ENCODE data around the gene PPM1H.

DNA sequence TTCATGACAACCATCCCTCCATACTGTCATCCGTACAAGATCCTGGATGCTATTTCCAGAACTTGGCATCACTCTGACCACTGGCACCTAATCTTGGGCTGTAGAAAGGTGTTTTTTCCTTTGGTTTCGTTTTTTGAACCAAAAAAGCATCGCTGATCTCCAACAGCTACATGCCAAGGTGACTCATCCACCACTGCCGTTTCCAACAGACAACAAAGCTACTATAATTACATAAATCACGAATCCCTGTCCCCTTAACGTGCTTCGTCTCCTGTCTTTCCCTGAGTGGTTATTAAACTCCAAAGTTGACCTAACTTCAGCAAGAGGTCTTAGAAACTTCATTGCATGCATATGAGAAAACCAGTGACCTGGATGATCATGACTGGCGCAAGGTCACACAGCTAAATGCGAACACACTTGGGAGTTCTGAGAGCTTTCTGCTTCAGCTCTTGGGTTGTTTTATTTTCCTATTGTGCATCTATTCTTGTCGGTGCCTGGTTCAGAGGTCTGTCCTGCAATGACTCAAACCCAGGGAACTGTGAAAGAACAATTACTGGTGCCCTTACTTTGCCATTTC, 99.9 kb downstream of the PPM1H start:
- TF ChIP-seq ZNF792 (tag by site-specific recombination; IDR thresholded peaks at IDR 0.05) (no peak), ZNF214 (tag by site-specific recombination; IDR thresholded peaks at IDR 0.05; ENCODE audit: borderline replicate concordance) (no peak), ZNF140 (tag by site-specific recombination; IDR thresholded peaks at IDR 0.05) (no peak), ZNF549 (tag by site-specific recombination; IDR thresholded peaks at IDR 0.05) (no peak), ZNF670 (tag by site-specific recombination; IDR thresholded peaks at IDR 0.05; ENCODE audit: low read depth) (no peak), ZNF837 (tag by site-specific recombination; IDR thresholded peaks at IDR 0.05) (no peak), YY1 (tag by site-specific recombination; IDR thresholded peaks at IDR 0.05) (no peak), ZBTB17 (tag by site-specific recombination; IDR thresholded peaks at IDR 0.05) (no peak), ZNF155 (tag by site-specific recombination; IDR thresholded peaks at IDR 0.05) (no peak), ZNF121 (tag by site-specific recombination; IDR thresholded peaks at IDR 0.05) (no peak), ZNF24 (tag by site-specific recombination; IDR thresholded peaks at IDR 0.05) (no peak)
- TF ChIP-seq, protein P1, sequence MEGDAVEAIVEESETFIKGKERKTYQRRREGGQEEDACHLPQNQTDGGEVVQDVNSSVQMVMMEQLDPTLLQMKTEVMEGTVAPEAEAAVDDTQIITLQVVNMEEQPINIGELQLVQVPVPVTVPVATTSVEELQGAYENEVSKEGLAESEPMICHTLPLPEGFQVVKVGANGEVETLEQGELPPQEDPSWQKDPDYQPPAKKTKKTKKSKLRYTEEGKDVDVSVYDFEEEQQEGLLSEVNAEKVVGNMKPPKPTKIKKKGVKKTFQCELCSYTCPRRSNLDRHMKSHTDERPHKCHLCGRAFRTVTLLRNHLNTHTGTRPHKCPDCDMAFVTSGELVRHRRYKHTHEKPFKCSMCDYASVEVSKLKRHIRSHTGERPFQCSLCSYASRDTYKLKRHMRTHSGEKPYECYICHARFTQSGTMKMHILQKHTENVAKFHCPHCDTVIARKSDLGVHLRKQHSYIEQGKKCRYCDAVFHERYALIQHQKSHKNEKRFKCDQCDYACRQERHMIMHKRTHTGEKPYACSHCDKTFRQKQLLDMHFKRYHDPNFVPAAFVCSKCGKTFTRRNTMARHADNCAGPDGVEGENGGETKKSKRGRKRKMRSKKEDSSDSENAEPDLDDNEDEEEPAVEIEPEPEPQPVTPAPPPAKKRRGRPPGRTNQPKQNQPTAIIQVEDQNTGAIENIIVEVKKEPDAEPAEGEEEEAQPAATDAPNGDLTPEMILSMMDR (tag by site-specific recombination; IDR thresholded peaks at IDR 0.05), result no peak
- TF ChIP-seq, protein P2, sequence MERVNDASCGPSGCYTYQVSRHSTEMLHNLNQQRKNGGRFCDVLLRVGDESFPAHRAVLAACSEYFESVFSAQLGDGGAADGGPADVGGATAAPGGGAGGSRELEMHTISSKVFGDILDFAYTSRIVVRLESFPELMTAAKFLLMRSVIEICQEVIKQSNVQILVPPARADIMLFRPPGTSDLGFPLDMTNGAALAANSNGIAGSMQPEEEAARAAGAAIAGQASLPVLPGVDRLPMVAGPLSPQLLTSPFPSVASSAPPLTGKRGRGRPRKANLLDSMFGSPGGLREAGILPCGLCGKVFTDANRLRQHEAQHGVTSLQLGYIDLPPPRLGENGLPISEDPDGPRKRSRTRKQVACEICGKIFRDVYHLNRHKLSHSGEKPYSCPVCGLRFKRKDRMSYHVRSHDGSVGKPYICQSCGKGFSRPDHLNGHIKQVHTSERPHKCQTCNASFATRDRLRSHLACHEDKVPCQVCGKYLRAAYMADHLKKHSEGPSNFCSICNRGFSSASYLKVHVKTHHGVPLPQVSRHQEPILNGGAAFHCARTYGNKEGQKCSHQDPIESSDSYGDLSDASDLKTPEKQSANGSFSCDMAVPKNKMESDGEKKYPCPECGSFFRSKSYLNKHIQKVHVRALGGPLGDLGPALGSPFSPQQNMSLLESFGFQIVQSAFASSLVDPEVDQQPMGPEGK (tag by site-specific recombination; IDR thresholded peaks at IDR 0.05), result no peak
